Measurements from ENCODE around the gene CCNT2. TPM values are rescaled to one million over a fixed set of nuclear protein-coding genes. Genes with fewer than 3 reads are reported as not detected.

CCNT2 gene
- total RNA-seq, 4 donors from 2014 or later = 12.6 to 29.8 (median 21.1) TPM

DNA sequence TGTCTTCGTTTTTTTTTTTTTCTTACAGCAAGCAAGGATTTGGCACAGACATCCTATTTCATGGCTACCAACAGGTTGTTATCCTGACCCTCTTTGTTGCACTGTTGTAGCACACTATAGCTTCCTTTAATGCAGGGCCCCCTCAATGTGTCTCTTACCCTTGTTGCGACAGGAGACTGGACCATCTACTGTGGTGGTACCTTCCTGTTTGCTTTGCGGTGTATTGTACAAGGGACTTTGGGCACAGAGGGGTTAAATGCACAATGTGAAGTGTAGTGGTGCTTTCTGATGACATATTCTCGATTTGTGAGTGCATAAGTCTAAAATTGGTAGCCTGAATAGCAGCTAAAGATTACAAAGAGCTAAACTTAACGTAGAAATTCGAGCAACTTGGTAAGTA is 27.5 kb downstream of the CCNT2 start:
- no peak overlapping the region for H3K4me3 ChIP-seq
- no peak for TF ChIP-seq CTCF (IDR thresholded peaks at IDR 0.05)
- TF ChIP-seq POLR2A (IDR thresholded peaks at IDR 0.05) = no peak
- H3K27ac ChIP-seq = no peak overlapping the region
- H3K4me1 ChIP-seq = peaks cover 0 to 3% (median 0%) of the 10 kb centered on the region in 3 donors
- 83 to 89% methylated on average over 5 to 6 of the region's 6 CpGs for WGBS, 2 donors
- H3K27me3 ChIP-seq = no peaks in the 10 kb centered on the region
- H3K36me3 ChIP-seq = peaks cover 0 to 93% (median 5%) of the 10 kb centered on the region in 3 donors
- no peaks in the 10 kb centered on the region for H3K9me3 ChIP-seq
- DNase-seq = no peak
- intact Hi-C loops (cut with DNase I) = no loop called here

GRCh38 chr2:134949981-134950708 is 31.5 kb downstream of the CCNT2 start:
- no peaks in the 10 kb centered on the region for H3K9me3 ChIP-seq
- no peak overlapping the region for H3K27ac ChIP-seq
- no peak overlapping the region for H3K4me3 ChIP-seq
- H3K36me3 ChIP-seq = peaks cover 0 to 97% (median 5%) of the 10 kb centered on the region in 3 donors
- no peaks in the 10 kb centered on the region for H3K27me3 ChIP-seq
- 78 to 92% methylated on average over 7 of the region's 7 CpGs for WGBS, 2 donors
- DNase-seq = no peak
- peaks cover 0 to 3% (median 0%) of the 10 kb centered on the region in 3 donors for H3K4me1 ChIP-seq
- TF ChIP-seq CTCF (IDR thresholded peaks at IDR 0.05) (no peak), POLR2A (IDR thresholded peaks at IDR 0.05) (no peak)
- intact Hi-C loops (cut with DNase I) = no loop called here

DNA sequence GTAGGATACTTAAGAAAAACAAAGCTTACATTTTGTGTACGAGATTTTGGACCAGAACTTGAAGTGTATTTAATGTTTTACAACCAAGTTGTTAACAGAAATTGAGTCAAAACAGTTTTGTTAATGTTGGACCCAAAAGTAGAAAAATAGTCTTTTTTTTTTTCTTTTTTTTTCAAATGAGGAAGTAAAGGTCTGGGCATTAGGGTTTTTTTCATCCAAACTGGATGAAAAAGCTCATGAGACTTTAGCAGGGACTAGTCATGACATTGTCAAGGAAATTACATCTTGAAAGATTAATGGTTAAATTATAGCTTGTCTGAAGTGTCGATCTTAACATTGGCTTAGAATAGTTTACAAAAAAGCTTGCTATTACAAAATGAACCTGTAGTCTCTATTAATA is 32.3 kb downstream of the CCNT2 start:
- Histone ChIP-seq H3K36me3 (peaks cover 0 to 100% (median 5%) of the 10 kb centered on the region in 3 donors), H3K4me3 (no peak overlapping the region), H3K27ac (no peak overlapping the region), H3K27me3 (no peaks in the 10 kb centered on the region), H3K4me1 (peaks cover 0 to 3% (median 0%) of the 10 kb centered on the region in 3 donors), H3K9me3 (no peaks in the 10 kb centered on the region)
- WGBS, 2 donors = 75 to 77% methylated on average over 2 of the region's 2 CpGs
- TF ChIP-seq POLR2A (IDR thresholded peaks at IDR 0.05) (no peak), CTCF (IDR thresholded peaks at IDR 0.05) (no peak)
- DNase-seq = no peak
- intact Hi-C loops (cut with DNase I) = no loop called here

DNA sequence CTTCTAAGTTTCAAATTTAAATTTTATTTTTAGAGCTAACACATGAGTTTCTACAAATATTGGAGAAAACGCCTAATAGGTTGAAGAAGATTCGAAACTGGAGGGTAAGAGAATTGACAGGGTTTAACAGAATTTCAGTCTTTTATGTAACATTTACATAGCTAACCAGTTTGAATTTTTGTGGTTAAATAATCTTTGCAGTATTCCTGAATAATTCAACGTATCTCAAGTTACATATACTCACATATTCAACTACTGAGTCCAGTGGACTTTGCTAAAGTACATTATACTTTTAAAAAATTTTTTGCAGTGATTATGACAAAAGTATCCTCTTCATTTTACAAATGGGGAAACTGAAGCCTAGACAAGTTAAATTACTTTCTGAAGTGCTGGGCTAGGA is 34.0 kb downstream of the CCNT2 start:
- no peak for DNase-seq
- no peaks in the 10 kb centered on the region for H3K27me3 ChIP-seq
- H3K9me3 ChIP-seq = no peaks in the 10 kb centered on the region
- TF ChIP-seq CTCF (IDR thresholded peaks at IDR 0.05) (no peak), POLR2A (IDR thresholded peaks at IDR 0.05) (no peak)
- H3K4me3 ChIP-seq = no peak overlapping the region
- H3K27ac ChIP-seq = no peak overlapping the region
- H3K36me3 ChIP-seq = peaks cover 0 to 100% (median 5%) of the 10 kb centered on the region in 3 donors
- 91 to 92% methylated on average over 3 of the region's 3 CpGs for WGBS, 2 donors
- H3K4me1 ChIP-seq = peaks cover 0 to 3% (median 0%) of the 10 kb centered on the region in 3 donors
- intact Hi-C loops (cut with DNase I) = no loop called here

DNA sequence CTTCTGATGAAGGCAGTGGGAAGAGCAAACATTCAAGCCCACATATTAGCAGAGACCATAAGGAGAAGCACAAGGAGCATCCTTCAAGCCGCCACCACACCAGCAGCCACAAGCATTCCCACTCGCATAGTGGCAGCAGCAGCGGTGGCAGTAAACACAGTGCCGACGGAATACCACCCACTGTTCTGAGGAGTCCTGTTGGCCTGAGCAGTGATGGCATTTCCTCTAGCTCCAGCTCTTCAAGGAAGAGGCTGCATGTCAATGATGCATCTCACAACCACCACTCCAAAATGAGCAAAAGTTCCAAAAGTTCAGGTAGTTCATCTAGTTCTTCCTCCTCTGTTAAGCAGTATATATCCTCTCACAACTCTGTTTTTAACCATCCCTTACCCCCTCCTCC is 35.4 kb downstream of the CCNT2 start:
- no peak for TF ChIP-seq CTCF (IDR thresholded peaks at IDR 0.05)
- no peak for TF ChIP-seq POLR2A (IDR thresholded peaks at IDR 0.05)
- WGBS, 2 donors = 86 to 98% methylated on average over 5 of the region's 5 CpGs
- no peak overlapping the region for H3K27ac ChIP-seq
- DNase-seq = no peak
- H3K36me3 ChIP-seq = peaks cover 0 to 87% (median 5%) of the 10 kb centered on the region in 3 donors
- H3K4me1 ChIP-seq = peaks cover 0 to 3% (median 0%) of the 10 kb centered on the region in 3 donors
- H3K4me3 ChIP-seq = no peak overlapping the region
- no peaks in the 10 kb centered on the region for H3K27me3 ChIP-seq
- intact Hi-C loops (cut with DNase I) = no loop called here
- no peaks in the 10 kb centered on the region for H3K9me3 ChIP-seq

Measured in esophagus squamous epithelium (tissue), 5 donors.